ENCODE results near the gene UBFD1.
"Not testable (repeated sequence)": the region's sequence is repeated elsewhere in the genome, so short reads cannot be mapped to it uniquely, and the experiment has no call there.

The UBFD1 gene, protein sequence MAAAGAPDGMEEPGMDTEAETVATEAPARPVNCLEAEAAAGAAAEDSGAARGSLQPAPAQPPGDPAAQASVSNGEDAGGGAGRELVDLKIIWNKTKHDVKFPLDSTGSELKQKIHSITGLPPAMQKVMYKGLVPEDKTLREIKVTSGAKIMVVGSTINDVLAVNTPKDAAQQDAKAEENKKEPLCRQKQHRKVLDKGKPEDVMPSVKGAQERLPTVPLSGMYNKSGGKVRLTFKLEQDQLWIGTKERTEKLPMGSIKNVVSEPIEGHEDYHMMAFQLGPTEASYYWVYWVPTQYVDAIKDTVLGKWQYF

DNA sequence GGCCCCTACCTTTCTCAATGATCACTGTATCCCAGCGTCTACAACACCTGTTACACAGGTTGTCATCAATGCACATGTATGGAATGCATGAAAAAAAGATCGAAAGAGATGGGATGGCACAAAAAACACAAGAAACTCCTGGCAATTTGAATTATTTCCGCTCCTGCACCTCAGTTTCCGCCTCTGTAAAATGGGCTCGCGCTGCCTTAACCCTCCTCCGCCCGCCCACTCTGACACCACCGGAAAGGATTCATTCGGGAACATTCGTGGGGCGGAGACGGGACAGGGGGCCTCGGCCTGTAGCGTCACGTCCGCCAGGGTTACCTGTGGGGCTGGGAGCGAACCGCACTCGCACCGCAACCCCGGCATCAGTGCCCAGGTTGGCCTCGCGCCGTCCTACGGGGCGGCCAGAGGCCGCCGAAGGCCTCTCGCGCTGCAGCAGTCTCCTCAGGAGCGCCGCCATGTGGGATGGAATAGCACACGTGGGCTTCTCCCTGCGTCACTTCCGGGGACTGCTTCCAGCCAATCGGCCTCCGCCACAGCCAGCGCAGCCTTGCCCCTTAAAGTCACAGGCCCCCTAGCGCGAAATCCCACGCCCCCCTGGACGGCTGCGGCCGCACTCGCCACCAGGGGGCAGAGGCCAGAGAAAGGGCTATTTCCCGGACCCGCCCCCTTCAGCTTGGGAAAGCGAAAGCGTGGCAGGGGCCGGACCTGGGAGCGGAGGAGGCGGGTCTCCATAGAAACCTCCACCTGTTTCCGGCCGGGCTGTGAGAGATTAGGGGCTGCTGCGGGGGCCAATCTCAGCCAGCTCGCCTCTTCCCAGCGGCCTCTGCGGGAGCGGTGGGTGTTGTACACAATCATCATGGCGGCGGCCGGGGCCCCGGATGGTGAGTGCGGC lies at the start of gene UBFD1, which contains the start of gene EARS2:
UBFD1 (plus strand) TSS at position 847 of the 898 bp plus-strand sequence; CDS start at position 863, 16 bp downstream.
EARS2 (minus strand) TSS at position 470 of the 898 bp plus-strand sequence; CDS start at position 463, 7 bp downstream.
- DNase-seq (ENCODE audit: low read depth in 2 of 2), result peak; percentile 97

DNA sequence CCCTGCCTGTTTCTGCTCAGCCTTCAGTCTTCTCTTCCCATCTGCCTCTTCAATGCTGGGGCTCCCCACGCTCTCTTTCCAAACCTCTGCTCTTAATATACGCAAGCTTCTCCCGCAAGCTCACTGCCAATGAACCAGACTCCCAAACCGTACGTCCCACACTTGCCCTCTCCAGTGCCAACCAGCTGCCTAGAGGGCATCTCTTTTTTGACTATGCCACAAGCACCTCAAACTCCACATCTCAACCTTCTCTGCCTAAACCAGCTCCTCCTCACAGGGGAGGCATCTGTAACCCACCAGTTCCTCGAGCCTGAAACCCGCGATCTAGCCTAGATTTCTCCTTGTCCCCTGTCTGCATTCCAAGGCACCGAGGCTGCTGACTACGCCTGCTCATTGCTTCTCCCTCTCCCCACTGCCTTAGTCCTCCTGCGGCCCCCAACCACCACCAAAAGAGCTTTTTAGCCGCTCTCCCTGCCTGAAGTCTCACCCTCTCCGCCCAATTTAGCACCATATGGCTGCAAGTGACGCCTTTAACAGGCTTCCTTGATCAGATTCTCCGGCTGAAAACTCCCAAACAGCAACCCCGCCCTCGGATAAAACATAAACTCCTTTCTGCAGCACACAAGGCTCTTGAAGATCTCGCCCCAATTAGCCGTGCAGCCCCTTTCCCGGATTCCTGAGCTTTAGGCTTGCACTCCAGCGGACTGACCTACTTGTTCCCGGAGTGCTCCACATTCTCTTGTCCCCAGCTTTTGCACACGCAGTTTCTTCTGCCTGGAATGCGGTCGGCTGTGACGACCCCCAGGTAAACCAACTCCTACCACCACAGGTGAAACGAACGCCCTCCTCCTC lies 48.7 kb upstream of the UBFD1 start:
- DNase-seq (ENCODE audit: low read depth in 2 of 2), result no peak

DNA sequence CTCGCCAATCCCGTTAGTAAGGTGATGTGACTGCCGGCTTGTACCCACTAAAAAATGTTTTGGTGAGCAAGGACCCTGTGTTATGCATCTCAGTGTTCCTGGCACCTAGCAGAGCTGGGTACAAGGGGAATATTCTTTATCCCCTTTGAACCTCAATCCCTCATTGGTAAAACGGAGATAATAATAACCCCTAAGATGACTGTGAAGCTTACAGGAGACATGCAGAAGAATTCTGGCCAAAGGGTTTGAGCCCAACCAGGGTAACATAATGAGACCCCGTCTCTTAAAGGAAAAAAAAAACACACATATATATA lies 48.1 kb upstream of the UBFD1 start:
- no peak for DNase-seq (ENCODE audit: low read depth in 2 of 2)

DNA sequence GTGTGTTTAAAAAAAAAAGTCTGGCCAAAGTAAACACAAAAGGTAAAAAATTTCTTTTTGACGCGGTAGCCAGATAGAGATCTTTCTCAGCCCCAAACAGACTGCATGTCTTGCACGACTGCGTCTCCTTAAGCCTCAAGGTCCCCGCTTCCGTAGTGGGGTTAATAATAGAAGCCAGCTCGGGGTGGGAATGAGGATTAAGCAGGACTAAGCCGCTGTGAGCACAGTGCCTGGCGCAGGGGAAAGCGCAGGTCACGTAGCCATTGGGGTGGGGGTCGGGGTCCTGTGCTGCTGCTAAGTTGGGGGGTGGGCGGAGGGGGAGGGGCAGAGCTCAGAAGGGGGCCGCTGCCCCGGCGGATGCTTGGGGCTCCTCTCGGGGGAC lies 47.8 kb upstream of the UBFD1 start:
- no peak for DNase-seq (ENCODE audit: low read depth in 2 of 2)

DNA sequence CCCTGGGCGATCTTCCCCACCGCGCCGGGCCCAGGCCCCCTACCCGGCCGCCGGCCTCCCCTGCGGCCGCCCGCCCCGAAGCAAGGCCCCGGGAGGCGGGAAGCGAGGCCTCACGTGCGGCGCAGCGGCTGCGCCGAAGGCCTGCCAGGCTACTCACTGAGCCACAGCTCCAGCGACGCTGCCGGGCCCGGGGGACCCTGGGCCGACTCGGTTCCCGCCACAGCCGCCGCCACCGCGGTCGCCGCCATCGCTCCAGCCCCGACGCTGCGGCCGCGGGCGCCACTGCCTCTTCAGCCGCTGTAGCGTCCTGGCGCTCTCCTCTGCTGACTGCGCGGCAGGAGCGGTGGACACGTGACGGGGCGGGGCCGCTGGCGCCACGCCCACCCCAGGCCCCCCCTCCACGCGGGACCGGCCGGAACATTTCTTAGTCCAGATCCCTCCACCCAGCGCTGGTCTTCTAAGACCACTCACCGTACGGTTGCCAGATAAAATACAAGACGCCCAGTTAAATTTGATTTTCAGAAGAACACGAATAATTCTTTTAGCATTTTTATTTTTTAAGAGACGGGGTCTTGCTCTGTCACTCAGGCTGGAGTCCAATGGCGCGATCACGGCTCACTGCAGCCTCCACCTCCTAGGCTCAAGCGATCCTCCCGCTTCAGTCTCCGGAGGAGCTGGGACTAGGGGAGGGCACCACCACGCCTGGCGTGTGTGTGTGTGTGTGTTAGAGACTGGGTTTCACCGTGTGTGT lies 47.2 kb upstream of the UBFD1 start, which contains the start of gene GGA2:
GGA2 (minus strand) TSS at position 331 of the 751 bp plus-strand sequence; CDS start at position 248, 83 bp downstream.
- peak; percentile 61 to 64 for DNase-seq (ENCODE audit: low read depth in 2 of 2)

DNA sequence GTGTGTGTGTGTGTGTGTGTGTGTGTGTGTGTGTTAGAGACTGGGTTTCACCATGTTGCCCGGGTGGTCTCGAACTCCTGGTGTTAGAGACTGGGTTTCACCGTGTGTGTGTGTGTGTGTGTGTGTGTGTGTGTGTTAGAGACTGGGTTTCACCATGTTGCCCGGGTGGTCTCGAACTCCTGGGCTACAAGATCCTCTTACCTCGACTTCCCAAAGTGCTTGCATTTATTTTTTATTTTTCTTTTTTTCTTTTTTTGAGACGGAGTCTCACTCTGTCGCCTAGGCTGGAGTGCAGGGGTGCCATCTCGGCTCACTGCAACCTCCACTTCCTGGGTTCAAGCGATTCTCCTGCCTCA lies 46.6 kb upstream of the UBFD1 start:
- not testable (repeated sequence) for DNase-seq (ENCODE audit: low read depth in 2 of 2)

DNA sequence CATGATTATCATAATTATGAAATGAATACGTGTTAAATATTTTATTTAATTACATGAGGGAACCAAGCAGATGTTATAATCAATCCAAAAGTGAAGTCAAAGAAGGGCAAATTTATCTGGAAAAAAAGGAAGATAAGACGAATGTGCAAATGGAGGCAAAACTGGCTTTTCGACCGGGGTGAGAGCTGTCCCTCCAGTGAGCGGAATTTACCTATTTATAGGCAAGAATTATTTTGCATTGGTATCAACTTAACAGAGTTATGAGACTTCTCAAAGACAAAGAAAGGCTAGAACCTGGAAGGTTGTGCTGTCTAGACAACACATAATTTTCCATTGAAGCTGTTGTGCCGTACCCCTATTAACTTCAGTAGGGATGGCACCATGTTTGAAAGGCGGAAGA lies 45.8 kb upstream of the UBFD1 start:
- no peak for DNase-seq (ENCODE audit: low read depth in 2 of 2)

DNA sequence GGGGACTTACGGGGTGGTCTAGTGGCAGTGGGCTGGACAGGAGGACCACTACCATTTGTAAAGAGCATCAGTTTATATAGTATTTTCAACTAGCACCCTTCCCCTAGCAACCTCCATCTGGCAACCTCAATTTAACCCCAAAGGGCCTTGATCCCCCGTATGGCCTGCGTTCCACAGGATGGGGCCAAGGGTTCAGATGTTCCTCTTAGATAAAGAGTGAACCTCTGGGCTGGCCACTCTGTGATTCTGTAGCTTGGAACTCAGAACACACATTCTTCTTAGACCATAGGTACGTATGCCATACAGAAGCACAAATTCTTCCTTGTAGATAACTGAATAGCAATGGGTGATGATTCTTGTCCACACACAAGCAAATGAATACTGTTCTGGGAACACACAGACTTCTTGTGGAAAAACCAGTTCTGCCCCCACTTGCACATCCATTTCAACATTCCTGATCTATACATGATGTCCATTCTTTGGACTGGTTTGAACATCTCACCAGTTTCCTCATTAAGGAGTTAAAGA lies 45.3 kb upstream of the UBFD1 start:
- DNase-seq (ENCODE audit: low read depth in 2 of 2), result no peak

DNA sequence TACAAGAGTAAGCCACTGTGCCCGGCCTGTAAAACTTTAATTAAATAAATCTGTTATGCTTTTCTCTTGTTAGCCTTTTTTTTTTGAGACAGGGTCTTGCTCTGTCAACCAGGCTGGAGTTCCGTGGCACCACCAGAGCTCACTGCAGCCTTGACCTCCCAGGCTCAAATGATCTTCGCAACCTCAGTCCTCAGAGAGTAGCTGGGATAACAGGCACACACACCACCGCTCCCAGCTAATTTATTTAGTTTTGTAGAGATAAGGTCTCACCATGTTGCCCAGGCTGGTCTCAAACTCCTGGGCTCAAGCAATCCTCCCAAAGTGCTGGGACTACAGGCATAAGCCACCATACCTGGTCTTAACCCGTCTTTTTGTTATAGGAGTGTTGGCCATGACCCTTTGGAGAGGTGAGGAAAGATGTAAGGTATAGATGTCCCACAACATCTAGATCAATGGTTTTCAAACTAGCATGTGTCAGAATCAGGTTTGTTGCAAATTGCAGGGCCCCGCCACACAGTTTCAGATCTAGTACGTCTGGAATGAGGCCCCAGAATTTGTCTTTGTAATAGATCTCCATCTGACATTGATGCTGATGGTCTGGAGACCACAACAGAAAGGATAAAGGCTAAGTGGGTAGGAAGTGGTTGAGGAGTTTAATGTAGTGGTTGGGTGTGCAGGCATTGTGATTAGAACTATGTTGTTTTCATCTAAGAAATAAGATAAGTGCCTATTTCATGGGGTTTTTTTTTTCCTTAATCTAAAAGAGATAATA lies 43.0 kb upstream of the UBFD1 start:
- no peak for DNase-seq (ENCODE audit: low read depth in 2 of 2)

DNA sequence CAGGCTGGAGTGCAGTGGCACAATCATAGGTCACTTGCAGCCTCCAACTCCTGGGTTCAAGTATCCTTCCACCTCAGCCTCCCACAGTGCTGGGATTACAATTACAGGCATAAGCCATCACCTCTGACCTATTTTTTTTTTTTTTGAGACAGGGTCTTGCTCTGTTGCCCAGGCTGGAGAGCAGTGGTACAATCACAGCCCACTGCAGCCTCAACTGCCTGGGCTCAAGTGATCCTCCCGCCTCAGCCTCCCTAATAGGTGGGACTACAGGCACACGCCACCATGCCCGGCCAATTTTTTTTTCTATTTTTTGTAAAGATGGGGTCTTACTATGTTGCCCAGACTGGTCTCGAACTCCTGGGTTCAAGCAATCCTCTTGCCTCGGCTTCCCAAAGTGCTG lies 41.6 kb upstream of the UBFD1 start:
- no peak for DNase-seq (ENCODE audit: low read depth in 2 of 2)

DNA sequence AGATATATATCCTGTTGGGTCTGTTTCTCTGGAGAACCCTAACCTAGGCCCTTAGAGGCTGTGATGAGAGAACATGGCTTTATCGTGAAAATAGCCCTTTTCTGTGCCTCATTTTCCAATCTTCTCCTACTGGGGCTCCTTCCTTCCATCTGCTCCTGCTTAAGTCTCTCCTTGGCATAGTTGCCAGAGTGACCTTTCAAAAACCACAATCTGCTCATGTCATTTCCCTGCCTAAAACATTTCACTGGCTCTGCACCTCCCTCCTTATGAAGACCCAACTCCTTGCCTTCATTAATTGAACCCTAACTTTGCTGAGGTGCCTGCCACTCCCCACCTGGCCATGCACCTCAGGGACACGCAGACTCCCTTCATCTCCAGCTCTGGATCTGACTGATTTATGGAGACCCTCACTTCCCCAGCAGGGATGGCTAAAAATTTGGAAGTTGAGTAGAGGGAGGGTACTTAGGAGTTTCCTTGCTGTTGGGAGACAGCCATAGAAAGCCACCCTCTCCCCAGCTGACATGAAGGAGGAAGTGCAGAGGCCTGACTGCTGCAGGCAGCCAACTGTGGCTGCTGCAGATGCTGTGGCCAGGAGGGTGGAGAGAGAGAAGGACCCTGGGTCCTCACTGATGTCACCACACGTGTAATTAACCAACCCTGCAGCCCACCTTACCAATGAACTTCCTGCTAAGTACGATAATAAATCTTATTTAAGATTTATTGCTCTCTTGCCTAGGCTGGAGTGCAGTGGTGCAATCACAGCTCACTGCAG lies 41.0 kb upstream of the UBFD1 start:
- no peak for DNase-seq (ENCODE audit: low read depth in 2 of 2)

DNA sequence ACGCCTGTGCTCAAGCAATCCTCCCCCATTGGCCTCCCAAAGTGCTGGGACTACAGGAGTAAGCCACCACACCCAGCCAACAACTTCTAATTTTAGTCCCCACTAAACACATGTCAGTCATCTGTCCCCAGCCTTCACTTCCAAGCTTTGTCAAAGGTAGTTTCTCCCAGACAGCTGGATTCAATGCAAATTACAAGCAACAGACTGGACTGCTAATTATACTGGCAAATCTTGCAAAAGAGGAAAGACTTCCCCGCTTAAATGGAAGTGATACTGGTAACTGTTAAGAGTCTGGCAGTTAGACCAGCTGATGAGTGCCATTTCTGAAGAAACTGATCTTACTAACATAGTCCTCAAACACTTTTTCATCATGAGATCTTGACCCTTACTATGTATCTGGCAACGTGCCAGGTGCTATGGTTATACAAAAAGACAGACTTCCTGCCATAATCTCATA lies 39.1 kb upstream of the UBFD1 start:
- no peak for DNase-seq (ENCODE audit: low read depth in 2 of 2)

DNA sequence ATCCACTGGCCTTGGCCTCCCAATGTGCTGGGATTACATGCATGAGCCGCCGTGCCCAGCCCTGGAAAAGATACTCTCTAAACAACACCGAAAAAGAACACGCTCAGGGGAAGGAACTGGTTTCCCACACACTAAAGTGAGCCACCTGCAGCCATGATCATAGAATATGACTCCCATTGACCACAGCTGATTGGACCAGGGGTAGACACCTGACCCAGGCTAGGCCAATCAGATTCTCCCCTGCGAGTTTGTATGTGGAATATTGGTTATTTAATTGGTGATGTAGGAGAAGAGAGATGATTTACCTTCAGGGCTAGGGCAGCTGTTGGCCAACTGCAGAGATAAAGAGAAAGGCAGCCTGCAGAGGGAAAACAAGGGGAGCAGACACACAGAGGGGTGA lies 38.2 kb upstream of the UBFD1 start:
- DNase-seq (ENCODE audit: low read depth in 2 of 2), result no peak

DNA sequence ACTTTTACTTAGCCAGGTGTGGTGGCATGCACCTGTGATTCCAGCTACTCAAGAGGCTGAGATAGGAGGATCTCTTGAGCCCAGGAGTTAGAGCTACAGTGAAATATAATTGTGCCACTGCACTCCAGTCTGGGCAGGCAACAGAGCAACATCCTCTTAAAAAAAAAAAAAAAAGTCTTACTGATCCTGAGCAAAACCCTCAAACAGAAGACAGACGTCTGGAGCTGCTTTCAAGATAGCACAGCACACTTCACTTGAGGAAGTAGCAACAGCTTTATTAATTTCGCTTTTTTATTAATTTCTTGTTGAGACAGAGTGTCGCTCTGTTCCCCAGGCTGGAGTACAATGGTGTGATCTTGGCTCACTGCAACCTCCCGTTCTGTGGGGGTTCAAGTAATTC lies 37.0 kb upstream of the UBFD1 start:
- no peak for DNase-seq (ENCODE audit: low read depth in 2 of 2)

DNA sequence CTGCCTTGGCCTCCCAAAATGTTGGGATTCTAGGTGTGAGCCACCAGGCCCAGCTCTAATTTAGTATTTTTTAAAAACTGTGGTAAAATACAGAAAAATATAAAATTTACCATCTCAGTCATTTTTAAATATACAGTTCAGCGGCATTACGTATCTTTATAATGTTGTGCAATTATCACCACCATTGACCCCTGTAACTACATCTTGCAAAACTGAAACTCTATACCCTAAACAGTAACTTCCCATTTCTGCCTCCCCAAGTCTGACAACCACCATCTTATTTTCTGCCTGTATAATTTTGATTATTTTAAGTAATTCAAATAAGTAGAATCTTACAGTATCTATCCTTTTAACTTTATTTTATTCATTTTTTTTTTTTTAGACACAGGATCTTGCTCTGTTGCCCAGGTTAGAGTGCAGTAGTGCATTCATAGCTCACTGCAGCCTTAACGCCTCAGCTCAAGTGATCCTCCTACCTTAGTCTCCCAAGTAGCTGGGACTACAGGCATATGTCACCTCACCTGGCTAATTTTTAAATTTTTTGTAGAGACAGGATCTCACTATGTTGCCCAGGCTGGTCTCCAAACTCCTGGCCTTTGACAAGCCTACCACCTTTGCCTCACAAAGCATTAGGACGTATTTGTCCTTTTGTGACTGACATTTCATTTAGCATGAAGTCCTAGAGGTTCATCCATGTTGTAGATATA lies 36.3 kb upstream of the UBFD1 start:
- DNase-seq (ENCODE audit: low read depth in 2 of 2), result no peak

DNA sequence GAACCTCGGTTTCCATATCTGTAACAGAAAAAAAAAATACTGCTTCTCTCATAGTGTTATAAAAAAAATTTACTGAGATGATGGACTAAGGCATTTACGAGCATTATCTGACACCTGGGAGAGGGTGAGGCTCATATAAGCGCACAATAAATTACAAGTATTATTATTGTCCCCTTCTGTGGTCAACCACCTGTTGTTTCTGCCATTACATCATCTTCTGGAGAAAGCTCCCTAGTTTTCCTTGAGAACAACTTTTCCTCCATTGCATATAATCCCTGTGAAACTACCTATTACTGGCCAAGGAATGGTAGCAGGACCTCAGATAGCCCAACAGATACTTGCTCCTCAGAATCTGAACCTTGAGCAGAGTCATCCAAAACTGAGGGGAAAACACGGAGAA lies 35.6 kb upstream of the UBFD1 start:
- no peak for DNase-seq (ENCODE audit: low read depth in 2 of 2)

DNA sequence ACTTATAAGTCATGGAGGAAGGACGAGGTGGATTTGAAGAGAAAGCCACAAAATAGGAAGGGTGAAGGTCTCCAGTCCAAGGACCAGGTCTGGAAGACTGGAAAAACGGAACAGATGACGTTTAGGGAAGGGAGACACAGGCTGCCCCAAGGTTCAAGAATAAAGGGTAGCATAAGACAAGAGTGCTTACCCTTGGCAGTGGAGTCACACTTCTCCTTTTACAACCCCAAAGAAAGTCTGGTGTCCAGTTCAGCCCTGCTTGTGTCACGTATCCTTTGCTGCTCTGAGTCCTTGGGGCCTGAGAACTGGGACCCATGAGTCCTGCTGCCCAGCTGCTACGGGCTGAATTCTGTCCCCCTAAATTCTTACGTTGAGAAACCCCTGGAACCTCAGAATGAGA lies 34.2 kb upstream of the UBFD1 start:
- no peak for DNase-seq (ENCODE audit: low read depth in 2 of 2)

DNA sequence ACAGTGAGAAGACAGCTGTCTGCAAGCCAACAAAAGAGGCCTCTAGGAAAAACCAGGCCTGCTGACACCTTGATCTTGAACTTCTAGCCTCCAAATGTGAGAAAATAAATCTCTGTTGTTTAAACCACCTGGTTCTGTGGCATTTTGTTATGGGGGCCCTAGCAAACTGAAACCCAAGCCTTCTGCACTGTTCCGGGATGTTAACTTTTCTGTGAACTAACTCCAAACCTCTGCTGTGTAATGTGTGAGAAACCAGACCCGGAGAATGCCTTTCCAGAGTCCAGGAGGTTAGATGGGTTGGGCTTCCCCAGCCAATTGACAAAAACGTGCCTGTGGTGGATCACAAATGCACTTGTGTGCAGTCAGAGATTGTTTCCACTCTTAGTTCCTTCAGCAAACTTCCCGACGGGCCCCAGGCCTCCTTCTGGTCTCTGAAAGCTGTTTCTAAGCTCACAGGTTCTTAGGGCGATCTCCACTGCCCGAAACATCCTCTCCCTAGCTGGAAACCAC lies 33.6 kb upstream of the UBFD1 start:
- DNase-seq (ENCODE audit: low read depth in 2 of 2), result no peak

DNA sequence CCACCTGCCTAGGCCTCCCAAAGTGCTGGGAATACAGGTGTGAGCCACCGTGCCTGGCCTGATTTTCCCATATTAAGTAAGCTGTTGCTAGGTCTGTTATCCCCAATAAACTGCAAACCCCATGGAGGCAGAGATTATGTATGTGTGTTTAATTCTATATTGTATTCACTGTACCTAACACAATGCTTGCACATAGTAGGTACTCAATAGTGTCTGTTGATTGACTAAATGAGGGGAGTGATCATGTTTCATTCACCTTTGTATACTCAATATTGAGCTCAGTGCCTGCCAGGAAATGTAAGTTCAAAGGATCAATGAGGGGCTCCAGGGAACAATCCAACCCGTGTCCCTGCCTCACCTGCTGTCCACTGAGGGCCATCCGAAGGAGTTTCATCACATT lies 32.6 kb upstream of the UBFD1 start:
- DNase-seq (ENCODE audit: low read depth in 2 of 2), result no peak

All from activated CD8-positive, alpha-beta memory T cell treated with anti-CD3 and anti-CD28 coated beads for 4 hours (primary cell).